CD14-positive monocyte (primary cell): ENCODE data around the gene ARHGAP15. TPM values are rescaled to one million over a fixed set of nuclear protein-coding genes. Genes with fewer than 3 reads are reported as not detected.

ENCODE experiments used
- DNase-seq, 3 donors: peaks; one replicate each; pipeline ENCODE4 v3.0.0-alpha.2; 2011 to 2022
- H2AFZ ChIP-seq: 2 replicates; pipeline ENCODE4 v1.6.0; 2012; ENCODE audit warnings: mild to moderate bottlenecking, low read depth, low read length, inconsistent platforms; ENCODE audit not compliant: insufficient read depth, poor library complexity, severe bottlenecking
- H3K27ac ChIP-seq, 2 donors: 1 replicate in 1 of 2; 2 replicates in 1 of 2; pipeline ENCODE4 v1.5.1; 2012 to 2013; ENCODE audit warnings: low read length in 2 of 2, control low read depth in 1 of 2, inconsistent platforms in 1 of 2, low read depth in 1 of 2, mild to moderate bottlenecking in 1 of 2
- H3K27me3 ChIP-seq, 2 donors: one replicate each; pipeline versions ENCODE4 v1.6.0 to v1.6.1; 2011 to 2013; ENCODE audit warnings: low read length in 2 of 2; ENCODE audit not compliant: control insufficient read depth in 2 of 2, insufficient read depth in 2 of 2
- H3K36me3 ChIP-seq, 2 donors: replicated peaks in 1 of 2; 1 replicate in 1 of 2; 2 replicates in 1 of 2; pipeline versions ENCODE4 v1.5.1 to v1.6.1; 2012 to 2013; ENCODE audit warnings: low read length in 2 of 2, control low read depth in 1 of 2, inconsistent platforms in 1 of 2, mild to moderate bottlenecking in 1 of 2; ENCODE audit not compliant: insufficient read depth in 2 of 2, control insufficient read depth in 1 of 2
- H3K4me1 ChIP-seq, 2 donors: 1 replicate in 1 of 2; 2 replicates in 1 of 2; pipeline versions ENCODE4 v1.5.1 to v1.6.1; 2012 to 2013; ENCODE audit warnings: low read length in 2 of 2, control low read depth in 1 of 2, inconsistent platforms in 1 of 2, mild to moderate bottlenecking in 1 of 2, moderate library complexity in 1 of 2; ENCODE audit not compliant: insufficient read depth in 2 of 2, control insufficient read depth in 1 of 2
- H3K4me2 ChIP-seq: replicated peaks from 2 replicates; pipeline ENCODE3; 2012; ENCODE audit warnings: low read length, moderate library complexity, mild to moderate bottlenecking; ENCODE audit not compliant: poor library complexity, severe bottlenecking; ENCODE audit errors: extremely low read depth
- H3K4me3 ChIP-seq, 3 experiments: fragments of 200-600 bp in 1 of 3; sonication (generic) in 1 of 3; replicated peaks in 1 of 3; 1 replicate in 2 of 3; 2 replicates in 1 of 3; pipeline ENCODE4 v1.5.1; 2011 to 2013; ENCODE audit warnings: low read length in 3 of 3, mild to moderate bottlenecking in 3 of 3, control low read depth in 2 of 3, low read depth in 2 of 3, inconsistent platforms in 1 of 3, moderate library complexity in 1 of 3
- H3K79me2 ChIP-seq: 2 replicates; pipeline ENCODE4 v1.6.0; 2012; ENCODE audit warnings: mild to moderate bottlenecking, control low read depth, inconsistent platforms, low read length, moderate library complexity; ENCODE audit not compliant: insufficient read depth
- H3K9ac ChIP-seq: 2 replicates; pipeline ENCODE4 v1.6.0; 2017; ENCODE audit warnings: low read length, mild to moderate bottlenecking; ENCODE audit not compliant: insufficient read depth, poor library complexity, severe bottlenecking
- H3K9me3 ChIP-seq, 2 donors: replicated peaks in 1 of 2; 1 replicate in 1 of 2; 2 replicates in 1 of 2; pipeline versions ENCODE4 v1.5.1 to v1.6.1; 2012 to 2013; ENCODE audit warnings: low read length in 2 of 2, control low read depth in 1 of 2; ENCODE audit not compliant: control insufficient read depth in 1 of 2, insufficient read depth in 1 of 2
- H4K20me1 ChIP-seq: 2 replicates; pipeline ENCODE4 v1.6.0; 2012; ENCODE audit warnings: mild to moderate bottlenecking, low read length, control low read depth, moderate library complexity; ENCODE audit not compliant: insufficient read depth
- H3K27ac Mint-ChIP-seq, 7 donors: one replicate each; pipeline ENCODE4 v1.8.0; 2020; ENCODE audit warnings: mild to moderate bottlenecking in 7 of 7, mixed read lengths in 7 of 7, moderate library complexity in 6 of 7, inconsistent platforms in 2 of 7
- H3K27me3 Mint-ChIP-seq, 3 donors: one replicate each; pipeline ENCODE4 v1.8.0; 2021 to 2022; ENCODE audit warnings: low read depth in 3 of 3, mild to moderate bottlenecking in 3 of 3, mixed read lengths in 3 of 3, moderate library complexity in 3 of 3, inconsistent platforms in 1 of 3
- H3K36me3 Mint-ChIP-seq, 2 donors: one replicate each; pipeline ENCODE4 v1.8.0; 2020; ENCODE audit warnings: mixed read lengths in 2 of 2, inconsistent platforms in 1 of 2, mild to moderate bottlenecking in 1 of 2
- H3K4me1 Mint-ChIP-seq: one replicate; pipeline ENCODE4 v1.8.0; 2020; ENCODE audit warnings: mild to moderate bottlenecking, mixed read lengths
- H3K4me3 Mint-ChIP-seq, 2 donors: one replicate each; pipeline ENCODE4 v1.8.0; 2020; ENCODE audit warnings: mild to moderate bottlenecking in 2 of 2, mixed read lengths in 2 of 2, moderate library complexity in 1 of 2
- H3K9me3 Mint-ChIP-seq, 7 donors: one replicate each; pipeline ENCODE4 v1.8.0; 2020 to 2022; ENCODE audit warnings: mixed read lengths in 7 of 7, mild to moderate bottlenecking in 6 of 7, moderate library complexity in 6 of 7, inconsistent platforms in 2 of 7
- CTCF ChIP-seq: fragments of 200-600 bp; IDR thresholded peaks from one replicate; pipeline ENCODE4 v1.8.0; 2022; ENCODE audit warnings: antibody characterized with exemption, mild to moderate bottlenecking
- WGBS: methylation state at CpG from one replicate; pipeline ENCODE4 v1.1.5; 2013; ENCODE audit warnings: missing lambda C conversion rate; ENCODE audit not compliant: insufficient coverage; 5-methylcytosine and 5-hydroxymethylcytosine counted together
- intact Hi-C, 2 donors: fragments of 100-400 bp; cut with micrococcal nuclease; formaldehyde crosslinking; loops; one replicate each; pipeline versions ENCODE4 v1.15.0 to v1.15.1; 2023
- polyA plus RNA-seq, 3 donors: library from polyadenylated mRNA; depleted of rRNA in 1 of 3; unstranded in 2 of 3; stranded (reverse) in 1 of 3; fragments of 300-500 nt in 2 of 3; fragments of >200 nt in 1 of 3; fragmentation: Illumina TruSeq in 2 of 3; gene quantifications; 1 replicate in 2 of 3; 2 replicates in 1 of 3; pipeline ENCODE4 v1.2.3, GENCODE V29; 2012 to 2021

Gene ARHGAP15
- polyA plus RNA-seq, 3 donors: 35.4 to 50.9 (median 50.7) TPM

- Mint-ChIP-seq H3K27me3 (no peaks in the 10 kb centered on the region), H3K27ac (no peak overlapping the region), H3K36me3 (peaks cover 22 to 28% of the 10 kb centered on the region in 2 donors), H3K9me3 (peaks cover 0 to 1% (median 0%) of the 10 kb centered on the region in 7 donors), H3K4me1 (peaks cover 13% of the 10 kb centered on the region), H3K4me3 (no peak overlapping the region)
- intact Hi-C loops: no loop called here
- H3K9me3 ChIP-seq: no peaks in the 10 kb centered on the region
- no peak overlapping the region for H3K9ac ChIP-seq
- no peaks in the 10 kb centered on the region for H3K79me2 ChIP-seq
- no peak overlapping the region for H2AFZ ChIP-seq
- H3K4me3 ChIP-seq: no peak overlapping the region
- no peak overlapping the region for H3K27ac ChIP-seq
- DNase-seq: no peak
- WGBS: no CpG with 5 or more reads among the region's 2 CpGs
- no peaks in the 10 kb centered on the region for H4K20me1 ChIP-seq
- peaks cover 0 to 19% of the 10 kb centered on the region in 2 donors for H3K36me3 ChIP-seq
- H3K4me2 ChIP-seq: no peak overlapping the region
- peaks cover 0 to 2% of the 10 kb centered on the region in 2 donors for H3K4me1 ChIP-seq
- no peaks in the 10 kb centered on the region for H3K27me3 ChIP-seq
- TF ChIP-seq CTCF: no peak
These were observed 605.3 kb downstream of the ARHGAP15 start for GRCh38 chr2:143734507-143734906.

- H4K20me1 ChIP-seq: no peaks in the 10 kb centered on the region
- no peak overlapping the region for H3K9ac ChIP-seq
- H3K36me3 Mint-ChIP-seq: peaks cover 29 to 30% of the 10 kb centered on the region in 2 donors
- no peak overlapping the region for H2AFZ ChIP-seq
- H3K27me3 ChIP-seq: no peaks in the 10 kb centered on the region
- no peak overlapping the region for H3K27ac Mint-ChIP-seq
- H3K4me1 ChIP-seq: no peaks in the 10 kb centered on the region
- H3K4me3 ChIP-seq: no peak overlapping the region
- peaks cover 0 to 1% (median 0%) of the 10 kb centered on the region in 7 donors for H3K9me3 Mint-ChIP-seq
- WGBS: 100% methylated on average over 2 of the region's 3 CpGs
- H3K4me3 Mint-ChIP-seq: no peak overlapping the region
- no peak for TF ChIP-seq CTCF
- H3K79me2 ChIP-seq: no peaks in the 10 kb centered on the region
- H3K27ac ChIP-seq: no peak overlapping the region
- intact Hi-C loops: no loop called here
- no peaks in the 10 kb centered on the region for H3K4me1 Mint-ChIP-seq
- H3K9me3 ChIP-seq: no peaks in the 10 kb centered on the region
- peaks cover 0 to 19% of the 10 kb centered on the region in 2 donors for H3K36me3 ChIP-seq
- no peaks in the 10 kb centered on the region for H3K27me3 Mint-ChIP-seq
- no peak for DNase-seq
- H3K4me2 ChIP-seq: no peak overlapping the region
These were observed 607.7 kb downstream of the ARHGAP15 start for GRCh38 chr2:143736904-143737303.
